IMR-90 (cell line): Measurements from ENCODE around the gene PCNX2. TPM values are rescaled to one million over a fixed set of nuclear protein-coding genes. Genes with fewer than 3 reads are reported as not detected.

Source experiments
- ATAC-seq: fragments of 200-7000 bp; cut with Tn5 transposase; 2 replicates; pipeline ENCODE4 v1.9.1; 2020; ENCODE audit warnings: low read depth, mild to moderate bottlenecking, moderate library complexity
- BruUV-seq: library from RNA; stranded (reverse); fragments of 400-500 nt; replicated peaks from 2 replicates; lab custom pipeline; 2021; lab: Mats Ljungman, UMichigan
- CTCF ChIA-PET: fragments of 300-600 bp; formaldehyde crosslinking; extraction: SDS; loops from one replicate; lab custom pipeline; 2021; ENCODE audit warnings: antibody characterized with exemption; lab: Yijun Ruan, JAX
- POLR2A ChIA-PET: fragments of 300-600 bp; sonication (Branson Sonifier 250); formaldehyde crosslinking; loops from one replicate; lab custom pipeline; 2022; ENCODE audit warnings: antibody characterized with exemption; ENCODE audit not compliant: unreplicated experiment; lab: Charles Lee
- DNase-seq: peaks from one replicate; pipeline ENCODE4 v3.0.0; 2013
- H2AFZ ChIP-seq: replicated peaks from 2 replicates; pipeline ENCODE3; 2013; ENCODE audit warnings: low read length, mild to moderate bottlenecking; ENCODE audit not compliant: poor library complexity
- H2AK5ac ChIP-seq: 2 replicates; pipeline ENCODE4 v1.6.1; 2013; ENCODE audit warnings: low read depth, low read length, inconsistent platforms
- H2AK9ac ChIP-seq: replicated peaks from 2 replicates; pipeline ENCODE3; 2013; ENCODE audit warnings: mild to moderate bottlenecking, low read depth, low read length, moderate library complexity; ENCODE audit not compliant: poor library complexity
- H2BK120ac ChIP-seq: 2 replicates; pipeline ENCODE4 v1.6.1; 2013; ENCODE audit warnings: low read depth, low read length, inconsistent platforms
- H2BK15ac ChIP-seq: 3 replicates; pipeline ENCODE4 v1.6.1; 2013; ENCODE audit warnings: low read depth, low read length, inconsistent platforms
- H2BK20ac ChIP-seq: 2 replicates; pipeline ENCODE4 v1.6.1; 2013; ENCODE audit warnings: low read depth, mild to moderate bottlenecking, inconsistent platforms, low read length, moderate library complexity
- H2BK5ac ChIP-seq: 2 replicates; pipeline ENCODE4 v1.6.1; 2013; ENCODE audit warnings: mild to moderate bottlenecking, low read depth, low read length, inconsistent platforms; ENCODE audit not compliant: poor library complexity, severe bottlenecking
- H3K14ac ChIP-seq: replicated peaks from 2 replicates; pipeline ENCODE4 v1.6.1; 2013; ENCODE audit warnings: low read depth, low read length, inconsistent platforms
- H3K18ac ChIP-seq: 2 replicates; pipeline ENCODE4 v1.6.1; 2013; ENCODE audit warnings: low read depth, low read length, control low read depth
- H3K23ac ChIP-seq: 2 replicates; pipeline ENCODE4 v1.6.1; 2013; ENCODE audit warnings: low read depth, low read length, inconsistent platforms
- H3K27ac ChIP-seq: 2 replicates; pipeline ENCODE4 v1.5.1; 2013; ENCODE audit warnings: mild to moderate bottlenecking, control low read depth, low read length; ENCODE audit not compliant: insufficient read depth
- H3K27me3 ChIP-seq: 2 replicates; pipeline ENCODE4 v1.6.1; 2013; ENCODE audit warnings: low read length; ENCODE audit not compliant: control insufficient read depth, insufficient read depth
- H3K36me3 ChIP-seq: 2 replicates; pipeline ENCODE4 v1.6.1; 2013; ENCODE audit warnings: low read length, mixed read lengths; ENCODE audit not compliant: control insufficient read depth, insufficient read depth
- H3K4ac ChIP-seq: 2 replicates; pipeline ENCODE4 v1.6.1; 2013; ENCODE audit warnings: low read depth, low read length, inconsistent platforms
- H3K4me1 ChIP-seq: 2 replicates; pipeline ENCODE4 v1.6.1; 2013; ENCODE audit warnings: low read length, mixed read lengths; ENCODE audit not compliant: control insufficient read depth, insufficient read depth
- H3K4me2 ChIP-seq: 2 replicates; pipeline ENCODE4 v1.6.1; 2013; ENCODE audit warnings: low read depth, mild to moderate bottlenecking, control low read depth, low read length, moderate library complexity
- H3K4me3 ChIP-seq: 2 replicates; pipeline ENCODE4 v1.5.1; 2013; ENCODE audit warnings: low read depth, mild to moderate bottlenecking, control low read depth, low read length, moderate library complexity; ENCODE audit not compliant: insufficient read depth
- H3K56ac ChIP-seq: 2 replicates; pipeline ENCODE4 v1.6.1; 2013; ENCODE audit warnings: low read length, inconsistent platforms; ENCODE audit not compliant: insufficient read depth; ENCODE audit errors: extremely low read depth
- H3K79me1 ChIP-seq, 2 experiments: 2 replicates each; pipeline ENCODE4 v1.6.1; 2013; ENCODE audit warnings: low read length in 2 of 2, inconsistent platforms in 1 of 2, low read depth in 1 of 2
- H3K9ac ChIP-seq: 2 replicates; pipeline ENCODE4 v1.6.1; 2013; ENCODE audit warnings: low read depth, low read length, control low read depth
- H3K9me1 ChIP-seq: 2 replicates; pipeline ENCODE4 v1.6.1; 2013; ENCODE audit warnings: low read length, inconsistent platforms; ENCODE audit not compliant: insufficient read depth
- H3K9me3 ChIP-seq: 2 replicates; pipeline ENCODE4 v1.6.1; 2013; ENCODE audit warnings: low read length; ENCODE audit not compliant: control insufficient read depth, insufficient read depth
- H4K20me1 ChIP-seq: 2 replicates; pipeline ENCODE4 v1.6.1; 2013; ENCODE audit warnings: low read length, inconsistent platforms; ENCODE audit not compliant: insufficient read depth
- H4K5ac ChIP-seq: 2 replicates; pipeline ENCODE4 v1.6.1; 2013; ENCODE audit warnings: mild to moderate bottlenecking, low read depth, low read length, control low read depth
- H4K8ac ChIP-seq, 2 experiments: 2 replicates each; pipeline ENCODE4 v1.6.1; 2013; ENCODE audit warnings: low read depth in 2 of 2, low read length in 2 of 2, control low read depth in 1 of 2, inconsistent platforms in 1 of 2
- H4K91ac ChIP-seq: 2 replicates; pipeline ENCODE4 v1.6.1; 2013; ENCODE audit warnings: low read depth, low read length, inconsistent platforms; ENCODE audit not compliant: insufficient read depth
- CEBPB ChIP-seq: IDR thresholded peaks from 2 replicates; pipeline ENCODE4 v1.6.1; 2012; ENCODE audit warnings: low read depth, low read length, improper control_type of control experiment
- CHD1 ChIP-seq: IDR thresholded peaks from 2 replicates; pipeline ENCODE4 v1.6.1; 2012; ENCODE audit warnings: low read depth, low read length, improper control_type of control experiment
- FOS ChIP-seq: fragments of 150-350 bp; IDR thresholded peaks from 2 replicates; pipeline ENCODE4 v1.6.1; 2016; ENCODE audit warnings: low read depth, low read length
- MAFK ChIP-seq: IDR thresholded peaks from 2 replicates; pipeline ENCODE4 v1.6.1; 2012; ENCODE audit warnings: low read depth, low read length, improper control_type of control experiment
- MAZ ChIP-seq: IDR thresholded peaks from 2 replicates; pipeline ENCODE4 v1.6.1; 2012; ENCODE audit warnings: low read depth, mild to moderate bottlenecking, low read length, improper control_type of control experiment, moderate library complexity, borderline replicate concordance
- MXI1 ChIP-seq: IDR thresholded peaks from 2 replicates; pipeline ENCODE4 v1.6.1; 2012; ENCODE audit warnings: low read depth, mild to moderate bottlenecking, low read length, moderate library complexity, borderline replicate concordance
- NFE2L2 ChIP-seq: fragments of 150-350 bp; IDR thresholded peaks from 2 replicates; pipeline ENCODE4 v1.6.1; 2016; ENCODE audit warnings: low read depth, mild to moderate bottlenecking, low read length
- POLR2A ChIP-seq: IDR thresholded peaks from 2 replicates; pipeline ENCODE4 v1.6.1; 2012; ENCODE audit warnings: mild to moderate bottlenecking, low read depth, low read length
- RAD21 ChIP-seq: IDR thresholded peaks from 2 replicates; pipeline ENCODE4 v1.6.1; 2012; ENCODE audit warnings: low read length, improper control_type of control experiment
- RCOR1 ChIP-seq: IDR thresholded peaks from 2 replicates; pipeline ENCODE4 v1.6.1; 2012; ENCODE audit warnings: mild to moderate bottlenecking, low read length, improper control_type of control experiment; ENCODE audit not compliant: insufficient replicate concordance
- RFX5 ChIP-seq: IDR thresholded peaks from 2 replicates; pipeline ENCODE4 v1.8.0; 2012; ENCODE audit warnings: low read depth, mild to moderate bottlenecking, low read length, moderate library complexity
- SMC3 ChIP-seq: fragments of 150-350 bp; IDR thresholded peaks from 2 replicates; pipeline ENCODE4 v1.6.1; 2016; ENCODE audit warnings: low read depth, mild to moderate bottlenecking, antibody characterized with exemption, low read length, moderate library complexity
- WGBS, 2 experiments: methylation state at CpG; one replicate each; pipeline versions ENCODE4 v1.1.5 to v1.1.7; 2013; ENCODE audit warnings: missing lambda C conversion rate in 2 of 2; ENCODE audit not compliant: insufficient read length in 1 of 2; ENCODE audit errors: extremely low coverage in 2 of 2; 5-methylcytosine and 5-hydroxymethylcytosine counted together
- dilution Hi-C: fragments of 300-500 bp; cut with HindIII; formaldehyde crosslinking; loops from one replicate; pipeline ENCODE4 v1.14.3; 2018; ENCODE audit warnings: low sequenced_read_pairs; ENCODE audit not compliant: unreplicated experiment
- in situ Hi-C: fragments of 300-500 bp; cut with MboI; formaldehyde crosslinking; loops from 3 replicates; pipeline ENCODE4 v1.14.3; 2019; ENCODE audit warnings: low sequenced_read_pairs, inconsistent platforms, mixed read lengths
- intact Hi-C: fragments of 100-400 bp; cut with micrococcal nuclease; formaldehyde crosslinking; loops from 2 replicates; pipeline ENCODE4 v1.10.0; 2022
- polyA plus RNA-seq, 3 experiments: library from polyadenylated mRNA; depleted of rRNA; stranded (reverse); fragments of >200 nt; gene quantifications; 2 replicates each; pipeline ENCODE4 v1.2.3, GENCODE V29; 2012; ENCODE audit warnings: low replicate concordance in 1 of 3
- total RNA-seq: library from RNA; depleted of rRNA; stranded (reverse); fragments of >200 nt; gene quantifications from 2 replicates; pipeline ENCODE4 v1.2.3, GENCODE V29; 2012
- TF ChIP-seq, protein P1 (sequence below): conservative IDR thresholded peaks from 2 replicates; pipeline ENCODE4 v1.5.1; 2012; ENCODE audit warnings: mild to moderate bottlenecking, low read depth, low read length, improper control_type of control experiment
- TF ChIP-seq, protein P2 (sequence below): fragments of 150-350 bp; IDR thresholded peaks from 2 replicates; pipeline ENCODE4 v1.6.1; 2016; ENCODE audit warnings: low read depth, mild to moderate bottlenecking, low read length, moderate library complexity, borderline replicate concordance

The PCNX2 gene
- total and polyA plus RNA-seq, 2 of the 4 experiments (the other 2 are of a cell fraction) = 15.9 to 22.6 TPM

DNA sequence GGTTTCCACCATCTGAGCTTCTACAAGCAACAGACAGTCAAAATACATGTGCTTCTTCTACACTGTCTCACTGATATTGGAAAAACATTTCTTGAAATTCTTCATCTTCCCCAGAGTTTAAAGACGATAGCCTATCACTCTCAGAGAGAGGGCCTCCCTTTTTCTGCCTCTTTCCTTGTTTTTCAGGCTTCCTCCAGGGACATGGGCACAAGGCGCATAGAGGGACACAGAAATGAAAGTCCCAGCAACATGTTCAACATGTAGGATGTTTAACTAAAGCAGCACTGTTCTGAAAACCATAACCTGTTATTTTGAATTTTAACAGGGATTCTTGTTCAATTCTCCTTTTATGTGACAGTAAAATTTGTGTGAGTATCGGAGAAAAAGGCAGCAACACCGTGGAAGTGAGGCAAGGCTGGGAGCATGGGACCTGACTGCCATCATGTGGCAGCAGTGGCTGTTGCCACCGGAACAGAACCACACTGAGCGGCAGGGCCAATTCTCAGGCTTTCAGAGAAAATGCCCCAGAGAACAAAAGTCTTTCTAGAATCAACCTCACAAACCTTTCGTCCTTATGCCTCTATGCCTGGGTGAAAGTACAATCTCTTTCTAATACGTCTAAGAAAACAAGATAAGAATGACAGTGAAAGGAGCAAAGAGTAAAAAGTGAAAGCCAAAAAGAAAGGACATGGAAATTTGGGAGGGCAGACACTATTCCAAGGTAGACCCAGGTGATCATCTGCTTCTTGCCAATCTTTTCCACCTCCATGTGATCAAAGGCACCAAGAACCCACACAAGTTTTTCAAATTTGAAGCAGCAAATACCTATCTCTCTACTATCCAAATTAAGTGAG is 54.5 kb downstream of the PCNX2 start (continued):
- peak; percentile 92 for TF ChIP-seq RAD21
- no peak for TF ChIP-seq RFX5
- no peak for TF ChIP-seq CHD1

DNA sequence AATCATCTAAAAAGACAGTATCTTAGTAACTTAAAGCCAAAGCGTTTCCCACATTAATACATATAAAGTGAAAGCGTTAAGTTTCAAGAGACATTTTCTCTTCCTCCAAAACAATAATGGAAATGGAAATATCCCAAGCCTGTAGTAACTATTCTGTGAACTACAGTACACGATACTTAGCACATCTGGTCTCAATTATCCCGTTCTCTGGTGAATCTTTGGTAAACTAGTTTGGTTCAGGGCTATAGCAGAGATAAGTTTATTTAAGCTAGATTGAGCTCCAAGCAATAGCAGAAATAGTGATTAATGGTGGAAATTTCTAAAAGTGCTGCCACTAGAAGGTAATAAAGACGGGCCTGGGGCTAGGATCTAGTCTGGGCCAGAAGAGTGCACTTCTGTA is 55.2 kb downstream of the PCNX2 start:
- Histone ChIP-seq H3K4me3 (no peak overlapping the region), H4K8ac (no peak overlapping the region), H3K9me1 (no peaks in the 10 kb centered on the region), H3K36me3 (peaks cover 7% of the 10 kb centered on the region; the same call in 1 of the 2 replicates), H2AK9ac (no peak overlapping the region), H3K79me1 (no peaks in the 10 kb centered on the region), H4K5ac (no peak overlapping the region), H3K9ac (no peak overlapping the region), H3K14ac (0 out of 2 replicates have a peak overlapping the region, but pooled peaks have one; percentile 11), H4K91ac (no peak overlapping the region), H3K56ac (no peak overlapping the region), H3K4me1 (peaks cover 4% of the 10 kb centered on the region; the same call in 1 of the 2 replicates), H3K4ac (no peak overlapping the region), H2BK5ac (no peak overlapping the region), H2BK120ac (0 out of 2 replicates have a peak overlapping the region, but pooled peaks have one; percentile 30), H3K23ac (no peak overlapping the region), H3K27me3 (no peaks in the 10 kb centered on the region), H2AK5ac (no peak overlapping the region), H4K20me1 (no peaks in the 10 kb centered on the region), H2BK15ac (no peak overlapping the region), H2AFZ (no peak overlapping the region), H2BK20ac (no peak overlapping the region; the same call in 1 of the 2 replicates), H3K9me3 (no peaks in the 10 kb centered on the region), H3K27ac (no peak overlapping the region), H3K4me2 (no peak overlapping the region), H3K18ac (no peak overlapping the region)
- intact Hi-C loops (loop anchor here (5.0 to 10.0 kb wide), 3 partner anchors 128 to 1373 kb away; partner anchors contain the start of gene NTPCR), in situ Hi-C loops (no loop called here), dilution Hi-C loops (no loop called here)
- ATAC-seq (no peak), DNase-seq (peak; percentile 39)
- CTCF ChIA-PET = interaction anchor here (0.5 kb wide), 1 partner anchor 140 kb away, joined by 4 read pairs; no protein-coding TSS in a partner anchor
- no TSS peak for BruUV-seq
- POLR2A ChIA-PET = no interaction called here
- WGBS, 2 experiments = no CpG with 5 or more reads among the region's 5 CpGs
- no peak for TF ChIP-seq MXI1
- no peak for TF ChIP-seq MAZ
- no peak for TF ChIP-seq POLR2A
- TF ChIP-seq, protein P1, sequence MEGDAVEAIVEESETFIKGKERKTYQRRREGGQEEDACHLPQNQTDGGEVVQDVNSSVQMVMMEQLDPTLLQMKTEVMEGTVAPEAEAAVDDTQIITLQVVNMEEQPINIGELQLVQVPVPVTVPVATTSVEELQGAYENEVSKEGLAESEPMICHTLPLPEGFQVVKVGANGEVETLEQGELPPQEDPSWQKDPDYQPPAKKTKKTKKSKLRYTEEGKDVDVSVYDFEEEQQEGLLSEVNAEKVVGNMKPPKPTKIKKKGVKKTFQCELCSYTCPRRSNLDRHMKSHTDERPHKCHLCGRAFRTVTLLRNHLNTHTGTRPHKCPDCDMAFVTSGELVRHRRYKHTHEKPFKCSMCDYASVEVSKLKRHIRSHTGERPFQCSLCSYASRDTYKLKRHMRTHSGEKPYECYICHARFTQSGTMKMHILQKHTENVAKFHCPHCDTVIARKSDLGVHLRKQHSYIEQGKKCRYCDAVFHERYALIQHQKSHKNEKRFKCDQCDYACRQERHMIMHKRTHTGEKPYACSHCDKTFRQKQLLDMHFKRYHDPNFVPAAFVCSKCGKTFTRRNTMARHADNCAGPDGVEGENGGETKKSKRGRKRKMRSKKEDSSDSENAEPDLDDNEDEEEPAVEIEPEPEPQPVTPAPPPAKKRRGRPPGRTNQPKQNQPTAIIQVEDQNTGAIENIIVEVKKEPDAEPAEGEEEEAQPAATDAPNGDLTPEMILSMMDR = no peak
- no peak for TF ChIP-seq FOS
- TF ChIP-seq MAFK = no peak
- no peak for TF ChIP-seq SMC3
- TF ChIP-seq, protein P2, sequence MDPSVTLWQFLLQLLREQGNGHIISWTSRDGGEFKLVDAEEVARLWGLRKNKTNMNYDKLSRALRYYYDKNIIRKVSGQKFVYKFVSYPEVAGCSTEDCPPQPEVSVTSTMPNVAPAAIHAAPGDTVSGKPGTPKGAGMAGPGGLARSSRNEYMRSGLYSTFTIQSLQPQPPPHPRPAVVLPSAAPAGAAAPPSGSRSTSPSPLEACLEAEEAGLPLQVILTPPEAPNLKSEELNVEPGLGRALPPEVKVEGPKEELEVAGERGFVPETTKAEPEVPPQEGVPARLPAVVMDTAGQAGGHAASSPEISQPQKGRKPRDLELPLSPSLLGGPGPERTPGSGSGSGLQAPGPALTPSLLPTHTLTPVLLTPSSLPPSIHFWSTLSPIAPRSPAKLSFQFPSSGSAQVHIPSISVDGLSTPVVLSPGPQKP = no peak
- TF ChIP-seq NFE2L2 = no peak
- TF ChIP-seq RAD21 = no peak
- TF ChIP-seq RCOR1 = no peak
- TF ChIP-seq CEBPB = no peak
